GM19324 (cell line): Measurements from ENCODE around the gene ZNF583.

ENCODE experiments used
- ATAC-seq: cut with Tn5 transposase; IDR thresholded peaks from one replicate; pipeline ENCODE4 v1.9.1; 2021; ENCODE audit warnings: mild to moderate bottlenecking, moderate library complexity; ENCODE audit not compliant: unreplicated experiment, low FRiP score

The ZNF583 gene

GRCh38 chr19:56403764-56404704 lies at the start of gene ZNF583:
Gene ZNF583, plus strand, starts transcription at chr19:56404332. Its CDS starts 2,783 bp downstream, at chr19:56407115.
- peak; percentile 82 for ATAC-seq

DNA sequence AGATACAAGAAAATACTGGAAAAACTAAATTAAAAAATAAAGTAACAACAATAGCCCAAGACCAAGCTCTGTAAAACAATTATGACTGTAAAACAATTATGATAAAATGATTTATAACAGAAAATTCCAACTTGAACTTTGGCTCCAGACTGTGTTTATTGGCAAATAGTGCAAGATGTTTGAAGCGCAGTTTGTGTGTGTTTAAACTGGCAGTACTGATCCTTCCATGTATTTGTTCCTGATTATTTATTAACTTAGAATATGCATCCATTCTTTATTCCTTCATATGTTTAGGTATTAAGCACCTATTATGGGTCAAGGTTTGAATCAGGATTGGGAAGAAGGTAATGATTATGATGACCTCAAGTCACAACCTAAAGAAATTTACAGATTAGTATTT lies 48.6 kb upstream of the ZNF583 start:
- ATAC-seq = no peak

DNA sequence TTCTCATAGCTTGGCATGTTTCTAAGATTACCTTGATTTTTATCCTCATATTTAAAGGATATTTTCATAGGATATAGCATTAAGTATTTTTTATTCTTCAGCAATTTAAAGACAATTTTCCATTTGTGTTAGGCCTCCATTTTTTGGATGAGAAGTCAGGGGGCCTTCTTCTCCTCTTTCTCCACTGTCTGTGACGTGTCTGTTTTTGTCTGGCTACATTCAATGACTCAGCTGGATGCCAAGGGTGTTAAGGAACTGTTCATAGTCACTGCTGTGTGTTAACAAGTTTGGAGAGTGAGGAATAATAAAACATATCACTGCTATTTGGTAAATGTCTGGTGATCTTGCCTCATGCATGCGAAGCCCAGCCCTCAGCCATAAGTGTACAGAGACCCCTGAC lies 47.2 kb upstream of the ZNF583 start:
- no peak for ATAC-seq

GRCh38 chr19:56360841-56361240 lies 43.3 kb upstream of the ZNF583 start:
- ATAC-seq = no peak

DNA sequence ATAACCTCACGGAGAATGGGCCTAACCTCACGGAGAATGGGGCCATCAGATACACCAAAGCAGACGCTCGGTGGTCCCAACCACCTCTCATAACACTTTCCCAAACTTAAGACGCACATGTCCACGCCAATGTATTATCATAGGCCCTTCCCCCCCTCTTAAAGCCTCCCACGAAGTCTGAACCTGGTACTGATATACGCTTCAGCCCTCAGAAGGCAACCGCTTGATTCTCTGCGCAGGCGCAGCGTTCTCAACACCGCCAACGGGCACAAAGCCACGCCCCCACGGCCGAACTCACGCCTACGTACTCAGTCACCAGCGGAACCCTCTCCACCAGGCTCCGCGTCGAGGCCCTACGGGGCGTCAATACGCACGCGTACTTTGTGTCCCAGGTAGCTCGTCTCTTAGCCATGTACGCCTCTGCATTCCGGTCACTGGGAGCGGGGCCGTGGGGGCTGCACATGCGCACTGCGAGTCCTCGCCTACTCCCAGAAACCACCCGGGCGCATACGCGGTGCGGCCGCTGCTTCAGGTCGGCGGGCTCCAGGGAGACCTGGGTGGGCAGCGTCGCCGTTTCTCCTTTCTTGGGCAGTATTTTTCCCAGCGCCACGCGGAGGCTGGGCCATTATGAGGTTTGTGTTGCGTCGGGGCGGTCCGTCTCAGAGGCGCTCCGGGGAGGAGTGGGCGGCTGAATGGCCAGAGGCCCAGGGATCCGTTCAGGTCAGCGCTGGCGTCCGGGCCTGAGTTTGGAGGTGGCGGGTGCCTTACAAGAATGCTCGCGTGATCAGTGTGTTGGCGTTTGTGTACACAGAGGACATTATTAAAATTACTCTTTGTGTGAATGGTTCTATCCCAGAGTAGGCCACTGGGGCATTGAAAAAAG lies 36.1 kb upstream of the ZNF583 start:
- no peak for ATAC-seq

DNA sequence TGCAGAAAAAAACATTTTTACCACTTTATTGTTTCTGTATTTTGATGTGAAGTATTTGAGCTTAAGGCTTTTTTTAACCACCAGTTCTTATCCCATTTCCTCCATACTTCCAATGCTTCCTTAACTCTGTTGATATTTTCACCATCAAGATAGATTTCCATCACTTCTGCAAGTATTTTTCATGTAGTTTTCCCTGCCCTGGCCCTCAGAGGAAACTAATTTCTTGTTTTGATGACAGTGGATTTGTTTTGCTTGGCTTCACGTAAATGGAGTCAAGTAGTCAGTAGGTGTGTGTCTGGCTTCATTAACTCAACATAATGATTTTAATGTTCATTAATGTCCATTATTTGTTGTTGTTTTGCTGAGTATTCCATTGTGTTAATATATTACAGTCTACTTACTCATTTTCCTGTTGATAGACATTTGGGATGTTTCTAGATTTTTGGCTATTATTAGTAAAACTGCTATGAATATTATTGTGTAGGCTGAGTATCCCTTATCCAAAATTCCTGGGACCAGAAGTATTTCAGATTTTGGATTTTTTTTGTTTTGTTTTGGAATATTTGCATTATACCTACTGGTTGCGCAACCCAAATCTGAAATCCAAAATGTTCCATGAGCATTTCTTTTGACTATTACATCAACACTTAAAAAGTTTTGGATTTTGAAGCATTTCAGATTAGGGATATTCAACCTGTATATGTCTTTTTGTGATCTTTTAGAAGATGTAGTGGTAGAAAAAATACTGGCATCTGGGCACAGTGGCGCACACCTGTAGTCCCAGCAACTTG lies 34.1 kb upstream of the ZNF583 start:
- no peak for ATAC-seq

DNA sequence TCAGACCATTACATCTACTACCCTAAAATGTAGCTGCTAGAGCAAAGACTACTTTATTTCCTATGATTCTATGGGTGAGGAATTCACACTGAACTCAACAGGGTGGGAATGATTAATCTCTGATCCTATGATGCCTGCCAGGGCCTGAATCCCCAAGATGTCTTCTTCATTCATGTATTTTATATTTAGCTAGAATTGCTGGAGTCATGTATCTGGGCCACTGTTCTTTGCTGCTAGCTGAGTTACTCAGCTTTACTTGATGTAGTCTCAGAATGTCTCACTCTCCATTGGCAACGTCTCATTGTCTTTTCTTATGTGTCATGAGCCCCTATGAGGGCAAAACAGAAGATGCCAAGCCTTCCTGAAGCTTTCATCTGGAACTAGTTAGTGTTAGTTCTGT lies 31.9 kb upstream of the ZNF583 start:
- ATAC-seq = no peak

GRCh38 chr19:56377105-56377924 lies 26.8 kb upstream of the ZNF583 start:
- ATAC-seq = no peak

GRCh38 chr19:56383826-56384605 lies 20.1 kb upstream of the ZNF583 start:
- ATAC-seq = no peak

GRCh38 chr19:56393119-56394012 lies 10.8 kb upstream of the ZNF583 start, which contains the start of gene ZNF582:
Gene ZNF582, minus strand, starts transcription at chr19:56393534. Its CDS starts 1,782 bp downstream, at chr19:56391752.
- ATAC-seq = peak; percentile 71

DNA sequence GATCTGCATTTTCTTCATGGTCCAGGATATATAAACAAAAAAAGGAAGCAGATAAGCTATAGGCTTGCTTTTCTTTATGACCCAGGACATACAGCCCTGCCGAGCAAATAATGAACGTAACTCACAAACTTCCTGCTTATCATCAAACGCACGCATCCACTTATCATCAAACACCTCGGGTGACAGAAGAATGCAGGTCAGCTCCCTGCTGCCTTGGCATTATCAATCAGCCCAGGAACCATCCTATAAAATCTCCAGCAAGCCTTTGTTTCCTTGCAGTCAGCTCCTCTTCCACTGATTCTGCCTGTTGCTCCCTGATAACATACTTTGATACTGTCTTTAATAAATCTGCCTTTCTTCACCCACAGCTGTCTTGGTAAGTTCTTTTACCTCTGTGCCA lies 5.3 kb upstream of the ZNF583 start:
- no peak for ATAC-seq

GRCh38 chr19:56400485-56400884 lies 3.6 kb upstream of the ZNF583 start:
- ATAC-seq = no peak

- no peak for ATAC-seq
Measured at GRCh38 chr19:56403261-56403660, 871 bp upstream of the ZNF583 start.

GRCh38 chr19:56404705-56405056 lies 549 bp downstream of the ZNF583 start:
- ATAC-seq = no peak

DNA sequence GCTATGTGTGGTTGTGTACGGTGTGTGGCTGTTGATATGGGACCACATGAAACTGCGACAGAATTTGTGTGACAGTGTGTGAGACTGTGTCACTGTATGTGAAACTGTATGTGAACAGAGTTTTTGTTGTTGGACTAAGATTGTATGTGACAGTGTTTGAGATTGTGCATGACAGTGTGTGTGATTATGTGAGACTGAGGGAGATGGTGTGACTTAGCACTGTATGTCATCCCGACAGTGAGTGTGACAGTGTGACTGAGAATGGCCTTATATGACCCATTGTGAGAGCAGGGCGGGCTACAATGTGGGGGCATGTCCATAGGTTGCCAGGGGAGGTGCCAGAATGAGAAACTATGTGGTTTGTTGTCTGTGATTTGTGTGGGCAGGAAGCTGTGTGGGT lies 930 bp downstream of the ZNF583 start:
- no peak for ATAC-seq

DNA sequence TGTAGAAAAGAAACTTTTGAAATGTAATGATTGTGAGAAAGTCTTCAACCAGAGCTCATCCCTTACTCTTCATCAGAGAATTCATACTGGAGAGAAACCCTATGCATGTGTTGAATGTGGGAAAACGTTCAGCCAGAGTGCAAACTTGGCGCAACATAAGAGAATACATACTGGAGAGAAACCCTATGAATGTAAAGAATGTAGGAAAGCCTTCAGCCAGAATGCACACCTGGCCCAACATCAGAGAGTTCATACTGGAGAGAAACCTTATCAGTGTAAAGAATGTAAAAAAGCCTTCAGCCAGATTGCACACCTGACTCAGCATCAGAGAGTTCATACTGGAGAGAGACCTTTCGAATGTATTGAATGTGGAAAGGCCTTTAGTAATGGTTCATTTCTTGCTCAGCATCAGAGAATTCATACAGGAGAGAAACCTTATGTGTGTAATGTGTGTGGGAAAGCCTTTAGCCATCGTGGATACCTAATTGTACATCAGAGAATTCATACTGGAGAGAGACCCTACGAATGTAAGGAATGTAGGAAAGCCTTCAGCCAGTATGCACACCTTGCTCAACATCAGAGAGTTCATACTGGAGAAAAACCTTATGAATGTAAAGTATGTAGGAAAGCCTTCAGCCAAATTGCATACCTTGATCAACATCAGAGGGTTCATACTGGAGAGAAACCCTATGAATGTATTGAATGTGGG lies 19.3 kb downstream of the ZNF583 start:
- ATAC-seq = no peak

GRCh38 chr19:56423985-56424353 lies 19.8 kb downstream of the ZNF583 start:
- no peak for ATAC-seq
